ENCODE results near the gene FAM168A.

- TF ChIP-seq CTCF (optimal IDR thresholded peaks at IDR 0.05 in 1 of 3, IDR thresholded peaks at IDR 0.05 in 1 of 3, conservative IDR thresholded peaks at IDR 0.05 in 1 of 3; ENCODE audit: extremely low read depth in 1 of 3, insufficient read depth in 2 of 3, low read length in 3 of 3) = no peak
- TF ChIP-seq EZH2 (IDR thresholded peaks at IDR 0.05; ENCODE audit: low read length) = no peak
These were observed 48.2 kb upstream of the FAM168A start, which contains the start of gene PLEKHB1 for GRCh38 chr11:73645972-73646631.

Data from keratinocyte (primary cell).